Stimulated activated CD4-positive, alpha-beta T cell treated with anti-CD3 and anti-CD28 coated beads, Interleukin-1b, Interleukin-23, amount 100 ng/mL, for 48 hours (primary cell): ENCODE results near the gene FGF22.
A peak's percentile ranks its signal among the peaks of the same experiment; 100 is the strongest.
"Not testable (repeated sequence)": the region's sequence is repeated elsewhere in the genome, so short reads cannot be mapped to it uniquely, and the experiment has no call there.

ENCODE experiments used
- DNase-seq: peaks from one replicate; pipeline ENCODE4 v3.0.0-alpha.2; 2020

Gene FGF22

DNA sequence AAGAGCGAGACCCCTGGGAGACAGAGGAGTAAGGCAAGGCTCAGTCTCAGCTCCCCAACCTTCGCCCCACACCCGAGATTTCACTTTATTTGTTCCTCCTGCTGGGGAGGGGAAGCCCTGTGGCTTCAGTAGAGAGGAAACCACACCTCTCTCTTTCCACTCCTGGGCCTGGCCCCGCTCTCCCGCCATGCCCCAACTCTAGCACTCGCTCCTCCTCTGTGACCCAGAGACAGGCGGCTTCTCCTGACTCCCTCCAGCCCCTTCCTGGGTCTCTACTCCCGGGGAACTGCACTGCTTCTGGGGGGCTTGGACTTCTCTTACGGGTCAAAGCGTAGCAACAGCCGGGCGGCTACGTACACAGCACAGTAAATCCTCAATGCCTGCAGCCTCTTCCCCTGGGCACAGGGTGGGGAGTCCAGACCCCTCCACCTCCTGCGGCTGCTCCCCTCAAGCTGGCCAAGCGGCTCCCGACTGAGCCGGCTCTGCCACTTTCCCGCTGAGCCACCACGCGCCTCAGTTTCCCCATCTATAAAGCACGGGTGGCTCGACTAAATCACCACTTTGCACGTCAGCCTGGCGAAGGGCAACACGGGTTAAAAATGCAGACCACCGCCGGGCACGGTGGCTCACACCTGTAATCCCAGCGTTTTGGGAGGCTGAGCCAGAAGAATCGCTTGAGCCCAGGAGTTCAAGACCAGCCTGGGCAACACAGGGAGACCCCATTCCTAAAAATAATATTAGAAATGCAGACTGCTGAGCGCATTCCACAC is 21.9 kb downstream of the FGF22 start:
- peak; percentile 64 for DNase-seq

DNA sequence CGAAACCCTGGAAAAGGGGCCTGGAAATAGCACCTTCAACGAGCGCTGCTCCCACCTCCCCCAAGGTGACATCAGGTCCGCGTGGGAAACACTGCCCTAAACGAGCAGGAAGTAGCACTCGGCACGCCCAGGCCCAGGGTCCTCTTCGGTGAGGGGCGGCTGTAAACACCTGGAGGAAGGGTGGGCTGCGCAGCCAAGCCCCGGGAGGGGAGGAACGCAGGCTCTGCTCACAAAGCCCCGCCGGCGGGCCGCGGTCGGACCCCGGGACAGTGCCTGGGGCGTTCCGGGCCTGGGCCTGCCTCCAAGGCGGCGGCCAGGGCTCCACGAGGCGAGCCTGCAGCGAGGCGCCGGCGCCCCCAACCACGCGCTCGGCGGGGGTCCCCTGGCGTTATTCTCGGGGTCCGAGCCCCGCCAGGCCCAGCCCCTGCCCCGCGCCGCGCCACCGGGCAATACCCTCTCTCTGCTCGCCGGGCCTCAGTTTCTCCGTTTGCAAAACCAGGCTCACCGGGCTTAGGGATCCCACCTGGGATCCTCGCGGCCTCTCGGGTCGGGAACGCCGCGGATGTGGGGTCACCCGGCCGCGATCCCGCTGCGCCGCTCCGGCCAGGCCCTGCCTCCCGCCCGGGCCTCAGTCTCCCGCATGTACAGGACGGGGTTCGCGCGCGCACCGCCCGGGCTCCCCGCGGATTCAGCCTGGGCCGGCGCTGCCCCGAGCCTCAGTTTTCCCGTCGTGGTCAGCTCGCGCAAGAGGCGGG is 22.7 kb downstream of the FGF22 start:
- peak; percentile 77 for DNase-seq

DNA sequence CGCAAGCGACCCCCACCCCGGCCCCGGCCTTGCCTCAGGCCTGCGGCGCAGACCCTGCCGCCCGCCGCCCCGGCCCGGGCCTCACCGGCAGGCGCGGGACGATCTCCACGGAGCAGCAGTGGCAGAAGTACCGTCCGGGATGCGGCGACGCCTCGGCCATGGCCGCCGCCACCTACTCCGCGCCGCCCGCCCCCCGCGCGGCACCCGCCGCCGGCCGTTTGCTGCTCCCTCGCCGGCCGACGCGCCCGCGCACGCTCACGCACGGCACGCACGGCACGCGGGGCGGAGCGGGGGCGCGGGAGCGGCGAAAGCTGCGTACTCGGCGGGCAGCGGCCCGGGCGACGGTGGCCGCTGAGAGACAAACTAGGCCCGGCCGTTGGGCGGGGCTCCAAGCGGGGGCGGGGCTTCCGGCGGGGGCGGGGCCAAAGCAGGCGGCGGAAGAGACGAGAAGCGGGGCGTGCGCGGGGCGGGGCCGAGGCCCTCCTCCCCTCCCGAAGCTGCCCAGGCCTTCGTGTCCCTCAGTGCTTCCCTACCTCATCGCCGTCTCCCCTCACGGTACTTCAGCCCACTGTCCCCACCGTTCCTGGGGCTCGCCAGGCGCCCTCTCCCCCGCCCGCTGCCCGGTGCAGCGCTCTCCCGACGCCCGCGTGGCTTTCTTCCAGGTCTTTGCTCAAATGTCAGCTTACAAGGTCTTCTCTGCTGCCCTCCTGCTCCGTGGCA is 23.4 kb downstream of the FGF22 start, which contains the start of gene RNF126:
RNF126 (minus strand) TSS at position 253 of the 720 bp plus-strand sequence; CDS start at position 160, 93 bp downstream.
- DNase-seq = peak; percentile 92

DNA sequence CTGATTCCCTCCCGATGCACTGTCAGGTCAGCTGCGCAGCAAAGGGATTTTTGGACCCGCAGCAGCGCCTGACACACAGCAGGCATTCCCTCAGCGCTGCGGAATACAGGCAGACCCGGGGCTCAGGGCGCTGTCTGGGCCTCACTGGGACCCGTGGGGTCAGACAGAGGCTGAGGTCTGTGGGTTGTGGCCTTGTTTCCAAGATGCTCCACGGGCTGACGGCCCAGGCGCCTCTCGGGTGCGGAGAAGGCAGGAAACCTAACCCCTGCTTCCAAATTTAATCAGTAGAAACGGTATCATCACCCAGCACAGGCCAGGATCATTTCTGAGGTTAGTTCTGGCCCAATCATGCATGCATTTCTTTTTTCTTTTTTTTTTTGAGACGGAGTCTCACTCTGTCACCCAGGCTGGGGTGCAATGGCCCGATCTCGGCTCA is 24.0 kb downstream of the FGF22 start:
- no peak for DNase-seq

DNA sequence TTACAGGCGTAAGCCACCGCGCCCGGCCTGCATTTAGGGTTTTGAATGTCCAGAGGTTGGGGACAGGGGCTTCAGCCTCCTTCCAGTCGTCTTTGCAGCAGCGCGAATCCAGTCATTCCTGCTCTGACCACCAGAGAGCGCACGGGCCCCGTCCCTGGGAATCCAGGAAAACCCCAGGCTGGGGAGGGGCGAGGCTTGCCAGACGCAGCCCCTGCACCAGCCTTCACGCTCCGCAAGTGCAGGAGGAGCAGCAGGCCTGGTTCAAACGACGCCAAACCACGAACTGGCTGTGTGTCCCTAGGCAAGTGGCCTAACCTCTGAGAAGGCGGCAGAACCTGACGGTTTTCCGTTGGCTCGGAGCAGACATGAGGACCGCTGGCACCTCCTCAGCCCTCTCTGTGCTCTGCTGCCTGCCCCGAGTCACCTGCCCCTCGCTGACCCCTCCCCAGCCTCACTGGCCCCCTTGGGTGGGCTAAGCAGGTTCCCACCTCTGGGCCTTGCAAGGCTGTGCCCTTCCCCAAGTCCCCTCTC is 25.3 kb downstream of the FGF22 start:
- DNase-seq = peak; percentile 80

DNA sequence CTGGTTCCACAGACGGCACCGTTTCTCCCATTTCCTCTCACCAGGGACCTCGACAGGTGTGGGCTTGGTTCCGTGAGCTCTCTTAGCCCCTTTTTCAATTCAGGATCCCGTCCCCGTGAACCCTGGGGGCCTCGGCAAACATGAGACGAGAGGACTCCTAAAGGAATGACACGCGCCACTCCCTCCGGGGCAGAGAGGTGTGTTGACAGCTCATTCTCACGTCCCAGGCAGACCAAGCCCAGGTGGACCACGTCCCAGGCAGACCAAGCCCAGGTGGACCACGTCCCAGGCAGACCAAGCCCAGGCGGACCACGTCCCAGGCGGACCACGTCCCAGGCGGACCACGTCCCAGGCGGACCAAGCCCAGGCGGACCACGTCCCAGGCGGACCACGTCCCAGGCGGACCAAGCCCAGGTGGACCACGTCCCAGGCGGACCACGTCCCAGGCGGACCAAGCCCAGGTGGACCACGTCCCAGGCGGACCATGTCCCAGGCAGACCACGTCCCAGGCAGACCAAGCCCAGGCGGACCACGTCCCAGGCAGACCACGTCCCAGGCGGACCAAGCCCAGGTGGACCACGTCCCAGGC is 27.4 kb downstream of the FGF22 start:
- DNase-seq = not testable (repeated sequence)

DNA sequence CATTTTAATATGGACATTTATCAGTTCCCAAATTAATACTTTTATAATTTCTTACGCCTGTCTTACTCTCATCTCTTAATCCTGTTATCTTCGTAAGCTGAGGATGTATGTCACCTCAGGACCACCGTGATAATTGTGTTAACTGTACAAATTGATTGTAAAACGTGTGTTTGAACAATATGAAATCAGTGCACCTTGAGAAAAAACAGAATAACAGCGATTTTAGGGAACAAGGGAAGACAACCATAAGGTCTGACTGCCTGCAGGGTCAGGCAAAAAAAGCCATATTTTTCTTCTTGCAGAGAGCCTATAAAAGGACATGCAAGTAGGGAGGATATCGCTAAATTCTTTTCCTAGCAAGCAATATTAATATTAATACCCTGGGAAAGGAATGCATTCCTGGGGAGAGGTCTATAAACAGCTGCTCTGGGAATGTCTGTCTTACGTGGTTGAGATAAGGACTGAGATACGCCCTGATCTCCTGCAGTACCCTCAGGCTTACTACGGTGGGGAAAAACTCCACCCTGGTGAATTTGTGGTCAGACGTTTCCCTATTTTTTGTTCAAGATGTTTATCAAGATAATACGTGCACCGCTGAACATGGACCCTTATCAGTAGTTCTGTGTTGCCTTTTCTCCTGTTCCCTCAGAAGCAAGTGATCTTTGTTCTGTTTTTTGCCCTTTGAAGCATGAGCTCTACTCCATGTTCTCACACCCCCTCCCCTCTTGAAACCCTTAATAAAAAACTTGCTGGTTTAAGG is 29.2 kb downstream of the FGF22 start:
- not testable (repeated sequence) for DNase-seq

DNA sequence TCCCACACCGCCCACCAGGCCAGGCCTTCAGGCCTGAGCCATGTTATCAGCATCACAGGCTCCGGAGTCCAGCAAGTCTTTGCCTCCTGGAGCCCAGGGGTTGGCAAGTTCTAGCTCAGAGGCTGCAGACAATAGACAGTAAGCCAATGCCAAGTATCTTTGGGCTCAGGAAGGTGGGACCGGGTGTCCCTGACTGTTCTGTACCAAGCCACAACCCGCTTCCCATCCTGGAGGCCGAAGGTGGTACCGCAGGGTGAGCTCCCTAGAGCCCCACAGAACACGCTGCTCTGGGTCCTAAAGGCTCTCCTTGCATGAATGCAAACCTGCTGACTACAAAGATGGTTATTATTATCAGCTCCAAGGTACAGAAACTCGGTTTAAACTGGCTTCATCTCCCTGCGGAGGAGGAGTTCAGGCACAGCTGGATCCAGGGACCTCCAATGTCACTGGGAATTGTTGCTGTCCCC is 31.0 kb downstream of the FGF22 start:
- no peak for DNase-seq

DNA sequence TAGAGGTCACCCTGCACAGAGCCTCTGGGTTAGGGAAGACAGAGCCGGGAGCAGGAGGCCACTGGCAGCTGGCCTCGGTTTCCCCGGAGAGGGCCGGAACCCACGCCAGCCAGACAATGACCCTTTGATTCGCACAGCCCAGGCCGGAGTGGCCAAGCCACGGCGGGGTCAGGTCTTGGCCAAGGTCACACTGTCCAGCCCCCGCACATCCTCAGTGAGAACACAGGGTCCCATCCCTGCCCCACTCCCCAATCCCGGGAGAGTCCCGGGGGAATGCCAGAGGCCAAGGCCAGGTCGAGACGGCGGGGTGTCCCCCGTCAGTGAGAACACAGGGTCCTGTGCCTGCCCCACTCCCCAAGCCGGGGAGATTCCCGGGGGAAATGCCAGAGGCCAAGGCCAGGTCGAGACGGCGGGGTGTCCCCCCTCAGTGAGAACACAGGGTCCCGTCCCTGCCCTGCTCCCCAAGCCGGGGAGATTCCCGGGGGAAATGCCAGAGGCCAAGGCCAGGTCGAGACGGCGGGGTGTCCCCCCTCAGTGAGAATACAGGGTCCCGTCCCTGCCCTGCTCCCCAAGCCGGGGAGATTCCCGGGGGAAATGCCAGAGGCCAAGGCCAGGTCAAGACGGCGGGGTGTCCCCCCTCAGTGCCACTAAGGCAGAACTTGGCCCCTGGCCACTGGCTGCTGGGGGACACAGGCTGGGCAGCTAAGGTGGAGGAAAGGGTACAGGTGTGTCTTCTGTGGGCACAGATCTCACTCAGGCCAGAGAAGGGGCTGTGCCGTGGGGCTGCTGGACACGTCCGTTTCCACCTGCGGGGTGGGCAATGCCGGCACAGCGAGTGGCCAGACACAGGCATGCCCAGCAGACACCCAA is 34.8 kb downstream of the FGF22 start:
- no peak for DNase-seq

DNA sequence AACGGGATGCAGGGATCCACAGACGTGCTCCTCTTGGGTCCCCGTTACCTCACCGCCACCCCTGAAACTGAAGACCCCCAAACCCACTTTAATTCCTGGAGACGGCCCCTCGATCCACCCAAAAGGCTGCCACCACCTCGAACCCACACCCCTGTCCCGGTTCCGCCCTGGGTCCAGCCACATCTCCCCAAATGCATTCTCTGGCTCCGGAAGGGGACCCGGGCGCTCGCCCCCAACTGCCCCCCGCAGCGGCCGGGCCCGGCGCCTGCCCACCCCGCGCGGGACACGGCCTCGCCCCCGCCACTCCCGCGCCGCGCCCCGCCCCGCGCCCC is 36.3 kb downstream of the FGF22 start:
- DNase-seq = no peak

DNA sequence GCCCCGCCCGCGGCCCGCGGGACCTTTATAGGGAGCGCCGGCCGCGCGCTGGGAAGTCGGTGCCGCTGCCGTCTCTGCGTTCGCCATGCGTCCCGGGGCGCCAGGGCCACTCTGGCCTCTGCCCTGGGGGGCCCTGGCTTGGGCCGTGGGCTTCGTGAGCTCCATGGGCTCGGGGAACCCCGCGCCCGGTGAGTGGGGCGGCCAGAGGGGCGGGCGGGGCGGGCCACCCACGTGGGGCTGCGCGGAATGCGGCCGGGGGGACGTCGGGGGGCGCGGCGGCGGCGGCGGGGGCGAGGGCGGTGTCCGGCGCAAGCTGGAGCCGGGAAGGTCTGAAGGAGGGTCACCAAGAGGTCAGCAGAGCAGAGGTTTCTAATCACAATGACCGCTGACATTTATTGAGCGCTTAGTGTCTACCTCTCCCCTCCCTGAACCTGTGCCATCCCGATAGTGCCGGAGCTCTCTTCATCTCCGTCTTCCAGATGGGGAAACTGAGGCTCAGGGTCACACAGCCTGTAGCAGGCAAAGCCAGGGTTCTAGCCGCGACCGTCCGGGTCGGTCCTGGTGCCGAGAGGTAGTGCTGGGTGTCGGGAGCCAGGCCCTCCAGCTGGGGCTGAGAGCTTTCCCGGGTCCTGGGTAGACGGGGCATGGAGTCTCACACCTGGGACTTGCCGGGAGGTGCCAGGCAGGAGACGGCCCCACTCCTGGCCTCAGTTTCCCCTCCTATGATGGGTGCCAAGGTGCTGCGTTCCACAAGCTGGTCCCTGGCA is 36.8 kb downstream of the FGF22 start, which contains the start of gene FSTL3:
FSTL3 (plus strand) TSS at position 54 of the 767 bp plus-strand sequence; CDS start at position 86, 32 bp downstream.
- no peak for DNase-seq

DNA sequence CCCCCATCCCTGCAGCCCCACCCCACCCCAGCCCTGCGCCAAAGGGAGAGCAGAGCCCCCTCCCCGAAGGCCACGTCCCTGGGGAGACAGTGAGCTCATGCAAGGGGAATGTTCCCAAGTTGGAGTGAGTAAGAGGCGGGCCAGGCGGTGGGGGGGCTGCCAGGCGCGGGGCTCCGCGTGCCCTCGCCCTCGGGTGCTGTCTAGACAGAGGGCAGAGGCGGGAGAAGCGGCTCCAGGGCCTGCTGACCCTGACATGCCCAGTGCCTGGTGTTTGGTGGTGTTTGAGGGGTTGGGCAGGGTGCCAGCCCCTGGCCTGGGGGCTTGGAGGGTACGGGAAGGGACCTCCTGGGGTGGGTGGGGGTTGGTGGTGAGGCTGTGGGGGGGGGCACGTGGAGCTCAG is 37.5 kb downstream of the FGF22 start:
- DNase-seq = no peak

DNA sequence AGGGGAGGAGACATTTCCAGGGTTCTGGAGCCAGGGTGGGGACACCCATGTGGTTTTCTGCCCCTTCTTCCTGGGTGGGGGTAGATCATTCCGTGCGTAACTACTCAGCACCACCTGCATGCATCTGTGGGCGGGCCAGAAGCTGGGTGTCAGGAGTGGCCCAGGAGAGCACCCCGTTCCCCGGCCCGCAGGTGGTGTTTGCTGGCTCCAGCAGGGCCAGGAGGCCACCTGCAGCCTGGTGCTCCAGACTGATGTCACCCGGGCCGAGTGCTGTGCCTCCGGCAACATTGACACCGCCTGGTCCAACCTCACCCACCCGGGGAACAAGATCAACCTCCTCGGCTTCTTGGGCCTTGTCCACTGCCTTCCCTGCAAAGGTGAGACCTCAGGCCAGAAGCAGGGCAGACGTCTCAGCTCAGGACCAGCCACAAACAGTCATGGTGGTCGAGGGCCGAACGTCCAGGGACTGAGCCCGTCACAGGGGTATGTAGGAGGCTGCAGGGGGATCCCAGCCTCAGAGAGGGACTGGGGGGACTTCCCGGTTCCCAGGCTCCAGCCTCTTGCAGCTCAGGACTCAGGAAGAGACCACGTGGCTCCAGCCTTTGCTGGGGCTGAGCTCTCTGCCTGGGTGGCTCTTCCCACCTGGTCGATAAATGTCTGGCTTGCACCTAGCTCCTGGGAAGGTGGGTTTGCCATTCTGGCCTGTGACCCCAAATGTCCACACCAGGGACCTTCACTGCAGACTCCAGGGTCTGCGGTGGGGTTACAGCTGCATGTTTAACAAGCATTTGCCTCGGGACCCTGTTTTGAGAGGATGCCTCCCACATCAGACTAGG is 38.1 kb downstream of the FGF22 start:
- DNase-seq = no peak

DNA sequence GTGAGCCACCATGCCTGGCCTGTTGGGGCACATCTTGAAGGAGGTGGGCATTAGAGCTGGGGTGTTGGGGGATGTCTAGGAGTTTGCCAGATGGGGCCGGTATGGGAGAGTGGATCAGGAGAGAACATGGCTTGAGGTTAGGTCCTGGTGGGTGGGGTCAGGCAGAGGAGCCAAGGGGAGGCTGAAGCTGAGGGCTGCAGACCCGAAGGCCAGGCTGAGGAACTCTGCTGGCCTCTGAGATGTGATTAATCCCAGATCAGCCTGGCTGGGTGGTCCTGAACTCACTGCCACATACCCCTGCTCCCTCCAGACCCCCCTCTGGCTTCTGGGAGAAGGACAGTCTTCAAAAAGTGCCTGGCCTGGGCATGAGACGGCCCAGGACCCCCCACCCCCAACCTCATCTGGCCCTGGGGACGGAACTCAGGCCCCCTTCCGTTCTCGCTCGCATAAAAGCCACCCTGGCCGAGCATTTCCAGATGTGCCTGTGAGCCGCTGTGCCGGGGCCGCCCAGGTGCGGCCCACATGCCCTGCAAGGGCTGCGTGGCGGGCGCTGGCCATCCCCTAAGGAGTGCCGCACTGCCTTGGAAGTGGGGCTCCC is 39.2 kb downstream of the FGF22 start:
- no peak for DNase-seq

DNA sequence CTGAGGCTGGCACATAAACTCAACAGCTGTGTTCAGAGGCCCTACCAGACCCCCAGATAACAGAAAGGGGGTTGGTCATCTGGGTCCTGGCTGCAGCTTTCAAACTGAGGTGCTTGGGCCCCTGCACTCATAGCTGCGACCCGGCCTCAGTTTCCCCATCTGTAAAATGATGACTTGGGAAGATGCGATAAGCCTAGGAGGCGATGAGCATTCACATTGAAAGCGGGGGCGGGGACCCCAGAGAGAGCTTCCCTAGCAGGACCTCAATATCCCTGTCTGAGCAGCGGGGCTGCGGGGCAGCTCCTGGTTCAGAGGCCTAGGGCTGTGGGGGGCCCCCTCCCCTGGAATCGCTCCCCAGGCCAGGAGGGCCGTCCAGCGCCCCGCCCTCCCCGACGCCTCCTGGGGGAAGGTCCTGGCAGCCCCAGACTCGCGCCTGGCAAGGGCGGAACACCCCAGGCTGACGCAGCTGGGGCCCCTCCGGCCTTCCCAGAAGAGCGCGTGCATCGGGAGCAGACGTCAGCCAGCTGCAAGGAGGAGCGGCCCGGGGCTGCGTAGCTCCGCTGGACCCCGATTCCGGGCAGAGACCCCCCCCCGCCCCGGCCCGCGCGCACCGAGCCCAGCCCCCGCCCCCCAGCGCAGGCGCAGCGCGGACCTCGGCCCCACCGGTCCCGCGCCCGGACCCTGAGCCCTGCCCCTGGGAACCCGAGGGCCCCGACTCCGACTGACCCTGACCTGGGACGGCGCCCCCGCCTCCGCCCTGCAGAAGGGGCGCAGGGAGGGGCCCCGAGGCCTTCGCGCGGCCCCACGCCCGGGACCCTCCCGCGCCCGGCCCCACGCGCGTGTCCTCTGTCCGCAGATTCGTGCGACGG is 40.0 kb downstream of the FGF22 start:
- DNase-seq = peak; percentile 31

DNA sequence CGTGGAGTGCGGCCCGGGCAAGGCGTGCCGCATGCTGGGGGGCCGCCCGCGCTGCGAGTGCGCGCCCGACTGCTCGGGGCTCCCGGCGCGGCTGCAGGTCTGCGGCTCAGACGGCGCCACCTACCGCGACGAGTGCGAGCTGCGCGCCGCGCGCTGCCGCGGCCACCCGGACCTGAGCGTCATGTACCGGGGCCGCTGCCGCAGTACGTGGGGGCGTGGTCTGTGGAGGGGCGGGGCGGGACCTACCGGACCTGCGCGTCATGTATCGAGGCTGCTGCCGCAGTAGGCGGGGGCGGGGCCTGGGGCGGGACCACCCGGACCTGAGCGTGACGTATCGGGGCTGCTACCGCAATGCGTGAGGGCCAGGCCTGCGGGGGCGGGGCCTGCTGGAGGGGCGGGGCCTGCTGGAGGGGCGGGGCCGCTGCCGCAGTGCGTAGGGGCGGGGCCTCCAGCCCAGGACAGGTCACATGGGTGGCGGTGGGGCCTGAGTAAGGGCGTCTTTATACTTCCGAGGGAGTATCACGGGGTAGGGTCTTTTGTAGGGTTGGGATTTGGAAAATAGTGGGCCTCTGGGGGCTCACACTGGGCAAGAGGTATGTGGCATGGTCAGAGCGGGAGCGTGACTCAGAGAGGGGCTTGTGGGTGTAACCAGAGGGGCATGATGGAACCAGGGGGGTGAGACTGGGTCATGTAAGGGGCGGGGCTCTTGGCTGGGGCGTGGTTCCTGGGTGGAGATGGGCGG is 40.8 kb downstream of the FGF22 start:
- peak; percentile 100 for DNase-seq
